ENCODE results near the gene XRCC5. TPM values are rescaled to one million over a fixed set of nuclear protein-coding genes. Genes with fewer than 3 reads are reported as not detected.

Gene XRCC5
- total RNA-seq, 1 donor from 2014 or later = 178 TPM

DNA sequence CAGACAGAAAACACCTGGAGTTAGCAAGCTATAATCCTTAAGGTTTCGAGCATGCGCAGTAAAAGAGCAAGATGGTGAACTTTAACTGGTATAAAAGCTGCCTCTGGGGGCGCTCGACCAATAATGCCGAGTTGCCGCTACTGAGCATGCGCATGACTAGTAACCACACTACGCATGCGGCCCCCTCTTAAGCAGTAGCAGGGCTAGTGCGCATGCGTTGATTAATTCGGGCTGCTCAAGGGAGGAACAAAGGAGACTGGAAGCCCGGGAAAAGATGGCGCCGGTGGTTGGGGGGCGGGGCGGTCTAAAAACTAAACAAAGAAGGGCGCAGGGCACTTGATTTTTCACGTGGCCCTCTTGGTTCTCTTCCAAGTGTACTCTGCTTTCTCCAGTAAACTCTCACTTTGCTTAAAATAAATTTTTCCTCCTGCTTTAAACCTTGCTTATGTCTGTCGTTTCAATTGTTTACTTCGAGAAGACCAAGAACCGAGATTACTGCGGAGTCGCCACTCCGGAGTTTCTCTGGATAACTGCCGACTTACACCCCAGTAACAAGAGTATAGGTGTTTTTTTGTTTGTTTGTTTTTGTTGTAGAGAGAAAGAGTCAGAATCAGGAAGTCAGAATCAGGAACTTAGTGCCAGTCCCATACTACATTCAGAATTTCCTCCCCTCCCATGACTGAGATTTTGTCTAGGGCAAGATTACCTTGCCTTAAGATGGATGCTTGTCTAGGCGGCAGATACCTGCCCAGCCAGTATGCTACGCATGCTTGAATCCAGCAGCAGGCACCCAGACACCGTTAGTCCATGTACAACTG lies 5.8 kb downstream of the XRCC5 start:
- DNase-seq = peak; percentile 96
- Histone ChIP-seq H3K9me3 (no peaks in the 10 kb centered on the region), H3K27me3 (no peaks in the 10 kb centered on the region), H3K27ac (peak overlapping the region; percentile 84), H3K4me1 (peaks cover 46% of the 10 kb centered on the region), H3K36me3 (peaks cover 79% of the 10 kb centered on the region), H3K4me3 (peak overlapping the region; percentile 63)
- intact Hi-C loops (cut with DNase I) = no loop called here
- peak; percentile 97 for ATAC-seq
- TF ChIP-seq CTCF (IDR thresholded peaks at IDR 0.05) = peak; percentile 87

DNA sequence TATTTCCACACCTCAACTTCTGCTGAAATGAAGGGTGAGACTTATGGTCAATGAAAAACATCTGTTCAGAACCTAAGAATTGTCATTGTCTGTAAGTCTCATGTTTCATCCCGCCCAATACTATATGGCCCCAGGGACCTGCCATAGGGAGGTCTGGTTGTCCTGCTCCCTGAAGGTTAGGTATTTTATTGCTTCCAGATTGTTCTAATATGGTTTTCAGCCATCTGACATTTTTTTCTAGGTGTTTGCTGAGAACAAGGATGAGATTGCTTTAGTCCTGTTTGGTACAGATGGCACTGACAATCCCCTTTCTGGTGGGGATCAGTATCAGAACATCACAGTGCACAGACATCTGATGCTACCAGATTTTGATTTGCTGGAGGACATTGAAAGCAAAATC lies 7.3 kb downstream of the XRCC5 start:
- Histone ChIP-seq H3K27ac (no peak overlapping the region), H3K4me1 (peaks cover 33% of the 10 kb centered on the region), H3K36me3 (peaks cover 88% of the 10 kb centered on the region), H3K9me3 (no peaks in the 10 kb centered on the region), H3K27me3 (no peaks in the 10 kb centered on the region), H3K4me3 (no peak overlapping the region)
- ATAC-seq (no peak), DNase-seq (no peak)
- no peak for TF ChIP-seq CTCF (IDR thresholded peaks at IDR 0.05)
- intact Hi-C loops (cut with DNase I) = no loop called here

DNA sequence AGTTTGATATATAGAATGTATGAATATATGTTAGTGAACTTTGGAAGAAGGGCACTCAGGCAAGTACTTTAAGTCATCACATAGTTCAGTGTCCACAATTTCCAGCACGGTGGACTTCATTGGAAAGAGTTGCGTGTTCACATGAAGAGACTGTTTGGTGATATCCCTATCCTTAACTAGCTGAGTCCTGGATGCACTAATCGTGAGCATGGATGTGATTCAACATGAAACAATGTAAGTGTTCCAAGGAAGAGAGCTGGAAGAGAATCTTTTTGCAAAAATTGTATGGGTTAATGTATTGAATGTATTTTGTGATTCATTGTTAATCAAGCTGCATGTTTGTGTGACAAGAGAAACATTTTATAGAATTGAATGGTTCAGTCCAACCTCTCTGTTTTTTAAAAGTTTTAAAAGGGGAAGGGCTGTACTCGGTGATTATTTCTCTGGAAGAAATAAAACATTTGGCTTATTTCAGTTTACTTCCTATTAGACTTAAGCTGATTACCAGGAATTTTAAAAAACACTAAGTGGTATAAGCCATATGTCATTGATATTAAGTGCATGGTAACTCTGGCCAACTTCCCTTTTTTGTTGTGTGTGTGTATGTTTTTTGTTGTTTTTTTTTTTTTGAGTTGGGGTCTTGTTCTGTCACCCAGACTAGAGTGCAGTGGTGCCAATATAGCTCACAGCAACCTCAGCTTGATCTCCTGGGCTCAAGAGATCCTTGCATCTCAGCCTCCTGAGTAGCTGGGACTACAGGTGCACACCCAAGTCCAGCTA lies 8.6 kb downstream of the XRCC5 start:
- Histone ChIP-seq H3K27ac (no peak overlapping the region), H3K4me3 (no peak overlapping the region), H3K27me3 (no peaks in the 10 kb centered on the region), H3K4me1 (peaks cover 23% of the 10 kb centered on the region), H3K9me3 (no peaks in the 10 kb centered on the region), H3K36me3 (peaks cover 88% of the 10 kb centered on the region)
- ATAC-seq = no peak
- DNase-seq = no peak
- intact Hi-C loops (cut with DNase I) = no loop called here
- TF ChIP-seq CTCF (IDR thresholded peaks at IDR 0.05) = no peak

GRCh38 chr2:216118474-216118873 lies 9.3 kb downstream of the XRCC5 start:
- no peak overlapping the region for H3K4me3 ChIP-seq
- ATAC-seq (no peak), DNase-seq (no peak)
- peaks cover 88% of the 10 kb centered on the region for H3K36me3 ChIP-seq
- no peaks in the 10 kb centered on the region for H3K9me3 ChIP-seq
- no peaks in the 10 kb centered on the region for H3K27me3 ChIP-seq
- peaks cover 23% of the 10 kb centered on the region for H3K4me1 ChIP-seq
- no peak for TF ChIP-seq CTCF (IDR thresholded peaks at IDR 0.05)
- no peak overlapping the region for H3K27ac ChIP-seq
- intact Hi-C loops (cut with DNase I) = no loop called here

DNA sequence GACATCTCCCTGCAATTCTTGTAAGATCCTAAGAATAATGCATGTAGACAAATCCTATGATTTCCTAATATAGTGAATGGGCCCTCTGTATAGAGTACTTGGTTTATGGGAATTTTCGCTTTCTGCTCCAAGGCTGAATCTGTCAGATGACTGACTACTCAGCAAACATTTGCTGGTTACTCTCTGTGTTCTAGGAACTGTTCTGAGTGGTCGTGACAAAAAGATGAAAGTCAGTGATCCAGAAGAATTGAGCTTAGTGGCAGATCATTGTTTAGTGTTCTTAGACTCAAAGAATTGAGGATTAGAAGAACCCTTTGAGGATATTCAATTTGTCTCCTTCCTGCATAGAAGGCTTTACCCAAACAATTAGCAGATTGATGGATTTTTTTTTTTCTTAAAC lies 10.0 kb downstream of the XRCC5 start:
- Histone ChIP-seq H3K4me3 (no peak overlapping the region), H3K4me1 (peaks cover 21% of the 10 kb centered on the region), H3K27me3 (no peaks in the 10 kb centered on the region), H3K36me3 (peaks cover 88% of the 10 kb centered on the region), H3K9me3 (no peaks in the 10 kb centered on the region), H3K27ac (no peak overlapping the region)
- intact Hi-C loops (cut with DNase I) = no loop called here
- no peak for TF ChIP-seq CTCF (IDR thresholded peaks at IDR 0.05)
- DNase-seq (no peak), ATAC-seq (no peak)
